Mucosa of stomach (tissue), 1 donor: Measurements from ENCODE around the gene OSGIN1.
"Not testable (repeated sequence)": the region's sequence is repeated elsewhere in the genome, so short reads cannot be mapped to it uniquely, and the experiment has no call there.

Source experiments
- H3K27me3 ChIP-seq: one replicate; pipeline ENCODE4 v1.7.0; 2013; ENCODE audit warnings: mild to moderate bottlenecking, low read length; ENCODE audit not compliant: control insufficient read depth, insufficient read depth
- H3K36me3 ChIP-seq: one replicate; pipeline ENCODE4 v1.7.0; 2013; ENCODE audit warnings: low read length; ENCODE audit not compliant: control insufficient read depth, insufficient read depth
- H3K4me1 ChIP-seq: one replicate; pipeline ENCODE4 v1.7.0; 2013; ENCODE audit warnings: mild to moderate bottlenecking, low read length; ENCODE audit not compliant: control insufficient read depth, insufficient read depth
- H3K4me3 ChIP-seq: one replicate; pipeline ENCODE4 v1.7.0; 2013; ENCODE audit warnings: low read length
- H3K9ac ChIP-seq: one replicate; pipeline ENCODE4 v1.7.0; 2013; ENCODE audit warnings: mild to moderate bottlenecking, low read length, moderate library complexity
- H3K9me3 ChIP-seq: one replicate; pipeline ENCODE4 v1.7.0; 2013; ENCODE audit warnings: mild to moderate bottlenecking, low read length, moderate library complexity; ENCODE audit not compliant: control insufficient read depth
- donor health status: Pancreatic carcinoma.

Gene OSGIN1

GRCh38 chr16:83947642-83948234 lies 5.3 kb upstream of the OSGIN1 start:
- H3K27me3 ChIP-seq: no peaks in the 10 kb centered on the region
- H3K4me3 ChIP-seq: no peak overlapping the region
- no peak overlapping the region for H3K9ac ChIP-seq
- no peaks in the 10 kb centered on the region for H3K9me3 ChIP-seq
- peaks cover 37% of the 10 kb centered on the region for H3K4me1 ChIP-seq
- H3K36me3 ChIP-seq: no peaks in the 10 kb centered on the region

- Histone ChIP-seq H3K9ac (no peak overlapping the region), H3K4me1 (peaks cover 37% of the 10 kb centered on the region), H3K9me3 (no peaks in the 10 kb centered on the region), H3K4me3 (no peak overlapping the region), H3K36me3 (no peaks in the 10 kb centered on the region), H3K27me3 (no peaks in the 10 kb centered on the region)
Measured at GRCh38 chr16:83948914-83949723, 3.9 kb upstream of the OSGIN1 start.

DNA sequence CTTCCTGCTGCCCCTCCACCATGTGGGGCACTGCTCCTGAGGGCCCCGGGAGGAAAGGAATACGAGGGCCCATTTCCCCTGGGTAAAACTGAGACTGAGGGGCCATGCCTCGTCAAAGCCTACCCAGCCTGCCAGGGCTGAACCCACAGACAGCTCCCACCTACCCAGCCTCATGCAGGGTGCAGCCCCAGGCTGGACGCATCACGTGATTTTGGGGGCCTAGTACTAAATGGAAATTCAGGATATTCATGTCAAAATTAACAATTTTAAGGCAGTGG lies 3.4 kb upstream of the OSGIN1 start:
- H3K36me3 ChIP-seq: no peaks in the 10 kb centered on the region
- no peak overlapping the region for H3K4me3 ChIP-seq
- H3K9ac ChIP-seq: no peak overlapping the region
- H3K9me3 ChIP-seq: no peaks in the 10 kb centered on the region
- peaks cover 37% of the 10 kb centered on the region for H3K4me1 ChIP-seq
- no peaks in the 10 kb centered on the region for H3K27me3 ChIP-seq

DNA sequence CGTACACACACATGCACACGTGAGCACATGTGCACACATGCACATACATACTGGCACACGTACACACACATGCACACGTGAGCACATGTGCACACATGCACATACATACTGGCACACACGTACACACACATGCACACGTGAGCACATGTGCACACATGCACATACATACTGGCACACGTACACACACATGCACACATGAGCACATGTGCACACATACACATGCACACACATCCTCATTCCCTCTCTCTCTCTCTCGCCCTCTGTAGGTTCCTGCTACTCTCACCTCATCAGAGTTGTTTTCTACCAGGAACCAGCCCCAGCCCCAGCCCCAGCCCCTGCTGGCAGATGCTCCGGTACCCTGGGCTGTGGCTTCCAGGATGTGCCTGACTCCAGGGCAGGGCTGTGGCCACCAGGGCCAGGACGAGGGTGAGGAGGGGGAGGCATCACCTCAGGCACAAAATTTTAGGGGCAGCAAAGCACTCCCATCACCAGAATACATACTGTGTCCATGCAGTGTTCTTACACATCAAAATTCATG lies 2.1 kb upstream of the OSGIN1 start:
- not testable (repeated sequence) for H3K9ac ChIP-seq, H3K9me3 ChIP-seq, H3K4me3 ChIP-seq, H3K36me3 ChIP-seq, H3K27me3 ChIP-seq
- H3K4me1 ChIP-seq: peaks cover 37% of the 10 kb centered on the region

DNA sequence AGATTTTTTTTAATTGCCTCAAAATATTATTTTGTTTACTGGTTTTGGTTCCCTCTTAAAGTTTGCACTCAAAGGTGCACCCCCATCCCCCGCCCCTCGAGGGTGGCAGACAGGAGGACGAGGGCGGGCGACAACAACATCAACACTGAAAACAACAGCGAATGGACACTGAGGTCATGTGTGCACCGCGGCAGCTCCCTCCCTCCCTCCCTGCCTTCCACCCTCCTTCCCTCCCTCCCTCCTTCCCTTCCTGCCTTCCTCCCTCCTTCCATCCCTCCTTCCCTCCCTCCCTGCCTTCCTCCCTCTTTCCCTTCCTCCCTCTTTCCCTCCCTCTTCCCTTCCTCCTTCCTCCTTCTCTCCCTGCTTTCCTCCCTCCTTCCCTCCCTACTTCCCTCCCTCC lies 1.5 kb upstream of the OSGIN1 start:
- no peaks in the 10 kb centered on the region for H3K27me3 ChIP-seq
- no peak overlapping the region for H3K4me3 ChIP-seq
- no peak overlapping the region for H3K9ac ChIP-seq
- no peaks in the 10 kb centered on the region for H3K9me3 ChIP-seq
- H3K36me3 ChIP-seq: no peaks in the 10 kb centered on the region
- H3K4me1 ChIP-seq: peaks cover 42% of the 10 kb centered on the region

- H3K4me3 ChIP-seq: peak overlapping the region; percentile 84
- H3K36me3 ChIP-seq: no peaks in the 10 kb centered on the region
- peak overlapping the region; percentile 81 for H3K9ac ChIP-seq
- peaks cover 42% of the 10 kb centered on the region for H3K4me1 ChIP-seq
- no peaks in the 10 kb centered on the region for H3K27me3 ChIP-seq
- H3K9me3 ChIP-seq: no peaks in the 10 kb centered on the region
Measured at GRCh38 chr16:83952587-83952939, 477 bp upstream of the OSGIN1 start.

DNA sequence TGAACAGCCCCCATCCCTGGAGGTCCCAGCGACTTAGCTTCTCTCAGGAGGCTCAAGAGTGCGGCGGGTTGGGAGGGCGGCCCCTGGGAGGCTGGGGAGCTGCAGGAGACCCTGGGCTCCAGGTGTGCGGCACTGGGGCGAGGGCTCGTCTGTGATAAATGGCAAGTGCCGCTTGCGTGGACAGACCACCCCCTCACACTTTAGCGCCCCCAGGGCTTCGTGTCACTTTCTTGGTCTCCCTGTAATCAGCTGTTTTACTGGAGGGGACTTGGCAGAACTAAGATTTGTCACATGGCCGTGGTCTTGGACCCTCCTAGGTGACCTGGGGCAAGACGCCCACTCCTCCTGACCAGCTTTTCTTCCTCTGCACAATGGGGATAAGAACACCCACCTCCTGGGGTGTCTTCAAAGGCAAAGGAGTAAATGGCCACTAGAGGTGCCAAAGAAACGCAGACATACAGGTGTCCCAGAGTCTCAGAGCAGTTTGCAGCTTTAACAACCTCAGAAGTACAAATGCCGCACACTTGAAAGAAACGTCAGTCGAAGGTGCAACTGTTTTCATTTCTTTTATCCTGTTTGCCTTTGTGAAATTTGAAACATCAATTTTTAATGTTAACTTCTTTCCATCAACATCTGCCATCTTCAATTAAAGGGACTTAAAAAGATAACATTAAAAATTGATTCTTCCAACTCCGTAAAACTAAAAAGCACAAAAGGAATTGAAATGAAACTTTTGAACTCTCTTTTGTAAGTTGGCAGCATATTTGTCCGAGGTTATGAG lies 946 bp downstream of the OSGIN1 start:
- Histone ChIP-seq H3K4me1 (peaks cover 40% of the 10 kb centered on the region), H3K27me3 (no peaks in the 10 kb centered on the region), H3K36me3 (no peaks in the 10 kb centered on the region), H3K9ac (peak overlapping the region; percentile 81), H3K9me3 (no peaks in the 10 kb centered on the region), H3K4me3 (peak overlapping the region; percentile 84)

DNA sequence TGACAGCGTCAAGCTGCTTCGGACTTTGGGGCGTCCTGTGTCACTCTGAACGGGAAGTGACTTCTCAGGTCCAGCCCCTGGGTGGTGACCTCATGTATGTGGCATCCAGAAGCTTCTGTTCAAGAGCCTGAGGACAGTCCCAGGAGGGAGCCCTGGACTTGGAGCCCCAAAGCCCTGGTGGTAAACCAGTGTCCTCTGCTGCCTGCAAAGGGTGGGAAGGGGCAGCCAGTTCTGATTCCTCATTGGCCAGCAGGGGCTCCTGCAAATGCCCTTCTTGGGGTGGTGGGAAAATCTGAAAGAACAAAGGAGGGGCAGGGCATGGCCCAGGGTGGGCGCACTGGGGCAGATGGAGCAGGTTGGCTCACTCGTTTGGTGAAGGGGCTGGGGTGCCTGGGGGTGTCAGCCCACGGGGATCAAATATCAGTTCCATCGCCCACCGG lies 1.6 kb downstream of the OSGIN1 start:
- Histone ChIP-seq H3K4me3 (peak overlapping the region; percentile 84), H3K27me3 (no peaks in the 10 kb centered on the region), H3K36me3 (peaks cover 4% of the 10 kb centered on the region), H3K9ac (peak overlapping the region; percentile 81), H3K4me1 (peaks cover 38% of the 10 kb centered on the region), H3K9me3 (no peaks in the 10 kb centered on the region)

GRCh38 chr16:83955218-83956130 lies 2.4 kb downstream of the OSGIN1 start:
- H3K36me3 ChIP-seq: peaks cover 9% of the 10 kb centered on the region
- no peaks in the 10 kb centered on the region for H3K27me3 ChIP-seq
- H3K9me3 ChIP-seq: no peaks in the 10 kb centered on the region
- H3K4me3 ChIP-seq: no peak overlapping the region
- peaks cover 38% of the 10 kb centered on the region for H3K4me1 ChIP-seq
- H3K9ac ChIP-seq: no peak overlapping the region

- H3K27me3 ChIP-seq: no peaks in the 10 kb centered on the region
- no peak overlapping the region for H3K9ac ChIP-seq
- no peak overlapping the region for H3K4me3 ChIP-seq
- H3K4me1 ChIP-seq: peaks cover 38% of the 10 kb centered on the region
- H3K36me3 ChIP-seq: peaks cover 9% of the 10 kb centered on the region
- H3K9me3 ChIP-seq: no peaks in the 10 kb centered on the region
Measured at GRCh38 chr16:83956336-83957289, 3.6 kb downstream of the OSGIN1 start.
